Upper lobe of left lung (tissue), 4 donors: ENCODE data around the gene SLC38A9.

Source experiments
- EP300 ChIP-seq, 4 donors: sonication (generic); formaldehyde crosslinking; IDR thresholded peaks; one replicate each; pipeline ENCODE4 v1.5.1; 2017; ENCODE audit warnings: antibody characterized with exemption in 4 of 4, control low read depth in 2 of 4
- POLR2A ChIP-seq, 4 donors: fragments of 450-650 bp; IDR thresholded peaks; one replicate each; pipeline ENCODE4 v1.5.1; 2016 to 2017; ENCODE audit warnings: antibody characterized with exemption in 4 of 4, mild to moderate bottlenecking in 2 of 4
- POLR2AphosphoS5 ChIP-seq, 2 donors: sonication (generic); formaldehyde crosslinking; IDR thresholded peaks; one replicate each; pipeline ENCODE4 v1.5.1; 2017; ENCODE audit warnings: antibody characterized with exemption in 2 of 2
- TF ChIP-seq, protein P1 (sequence below), 6 experiments: fragments of 450-650 bp in 4 of 6; fragments of 200-600 bp in 2 of 6; sonication (generic) in 2 of 6; IDR thresholded peaks; one replicate each; pipeline ENCODE4 v1.5.1; 2016 to 2019; ENCODE audit warnings: antibody characterized with exemption in 6 of 6

DNA sequence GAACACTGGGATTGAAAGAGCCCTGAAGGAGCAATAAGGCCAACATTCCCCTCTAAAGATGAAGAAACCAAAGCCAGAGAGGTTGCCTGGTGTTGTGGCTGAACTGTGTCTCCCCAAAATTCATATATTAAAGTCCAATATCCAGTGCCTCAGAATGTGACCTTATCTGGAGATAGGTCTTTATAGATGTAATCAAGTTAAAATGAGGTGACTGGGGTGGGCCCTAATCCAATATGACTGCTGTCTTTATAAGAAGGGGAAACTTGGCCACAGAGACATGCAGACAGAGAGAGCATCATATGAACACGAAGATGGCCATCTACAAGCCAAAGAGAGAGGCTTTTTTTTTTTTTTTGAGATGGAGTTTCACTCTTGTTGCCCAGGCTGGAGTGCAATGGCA is 110.5 kb downstream of the SLC38A9 start:
- TF ChIP-seq POLR2A (IDR thresholded peaks at IDR 0.05) (no peak), POLR2AphosphoS5 (IDR thresholded peaks at IDR 0.05) (no peak), EP300 (IDR thresholded peaks at IDR 0.05) (no peak)
- TF ChIP-seq, protein P1, sequence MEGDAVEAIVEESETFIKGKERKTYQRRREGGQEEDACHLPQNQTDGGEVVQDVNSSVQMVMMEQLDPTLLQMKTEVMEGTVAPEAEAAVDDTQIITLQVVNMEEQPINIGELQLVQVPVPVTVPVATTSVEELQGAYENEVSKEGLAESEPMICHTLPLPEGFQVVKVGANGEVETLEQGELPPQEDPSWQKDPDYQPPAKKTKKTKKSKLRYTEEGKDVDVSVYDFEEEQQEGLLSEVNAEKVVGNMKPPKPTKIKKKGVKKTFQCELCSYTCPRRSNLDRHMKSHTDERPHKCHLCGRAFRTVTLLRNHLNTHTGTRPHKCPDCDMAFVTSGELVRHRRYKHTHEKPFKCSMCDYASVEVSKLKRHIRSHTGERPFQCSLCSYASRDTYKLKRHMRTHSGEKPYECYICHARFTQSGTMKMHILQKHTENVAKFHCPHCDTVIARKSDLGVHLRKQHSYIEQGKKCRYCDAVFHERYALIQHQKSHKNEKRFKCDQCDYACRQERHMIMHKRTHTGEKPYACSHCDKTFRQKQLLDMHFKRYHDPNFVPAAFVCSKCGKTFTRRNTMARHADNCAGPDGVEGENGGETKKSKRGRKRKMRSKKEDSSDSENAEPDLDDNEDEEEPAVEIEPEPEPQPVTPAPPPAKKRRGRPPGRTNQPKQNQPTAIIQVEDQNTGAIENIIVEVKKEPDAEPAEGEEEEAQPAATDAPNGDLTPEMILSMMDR (IDR thresholded peaks at IDR 0.05): no peak
